NT2/D1 (cell line): ENCODE data around the gene NAIF1.

Experiments used
- YY1 ChIP-seq: IDR thresholded peaks from 2 replicates; pipeline ENCODE4 v1.6.1; 2011; ENCODE audit not compliant: insufficient read length, insufficient read depth
- ZNF274 ChIP-seq: IDR thresholded peaks from 2 replicates; pipeline ENCODE4 v1.6.1; 2011; ENCODE audit warnings: mild to moderate bottlenecking, low read depth, low read length

DNA sequence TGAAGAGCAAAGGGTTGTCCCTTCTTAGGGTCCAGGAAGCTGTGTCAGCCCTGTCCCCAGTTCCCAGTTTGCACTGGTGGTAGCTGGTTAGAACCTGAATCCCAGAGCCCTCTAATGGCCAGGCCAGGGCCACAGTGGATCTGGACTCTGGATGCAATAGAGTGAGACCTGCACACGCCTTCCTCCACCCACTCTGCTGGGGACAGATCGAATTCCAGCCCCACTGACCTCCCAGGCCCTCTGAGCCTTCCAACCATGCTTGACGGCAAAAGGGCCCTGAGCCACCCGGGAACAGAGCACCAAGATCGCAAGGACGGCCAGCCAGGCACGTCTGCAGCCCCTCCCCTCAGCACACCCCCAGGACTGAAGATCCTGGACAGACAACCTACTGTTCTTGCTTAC is 23.7 kb downstream of the NAIF1 start:
- TF ChIP-seq ZNF274 (no peak), YY1 (no peak)
